Measurements from ENCODE around the gene PRSS12.

Gene PRSS12

DNA sequence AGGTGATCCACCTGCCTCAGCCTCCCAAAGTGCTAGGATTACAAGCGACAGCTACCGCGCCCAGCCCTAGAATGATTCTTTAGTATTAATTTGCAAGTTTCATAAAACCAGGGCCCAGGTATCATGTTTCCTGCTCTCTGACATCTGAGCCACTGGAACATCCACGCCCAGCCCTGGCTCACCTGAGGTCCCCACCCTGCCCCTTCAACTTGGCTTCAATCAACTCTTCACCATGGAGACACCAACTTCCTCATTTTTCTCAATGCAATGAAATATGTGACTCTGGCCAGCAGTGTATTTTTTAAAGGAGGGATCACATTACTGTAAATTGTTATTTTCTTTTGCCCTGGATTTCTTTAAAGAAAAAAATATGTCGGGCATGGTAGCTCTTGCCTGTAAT lies 3.9 kb downstream of the PRSS12 start:
- ATAC-seq: no peak
- no peak for TF ChIP-seq ARNTL (CRISPR knock-in tag; IDR thresholded peaks at IDR 0.05; ENCODE audit: borderline replicate concordance, low read depth)
- no peak for TF ChIP-seq ISL1 (CRISPR knock-in tag; IDR thresholded peaks at IDR 0.05)
- TF ChIP-seq, protein P1, sequence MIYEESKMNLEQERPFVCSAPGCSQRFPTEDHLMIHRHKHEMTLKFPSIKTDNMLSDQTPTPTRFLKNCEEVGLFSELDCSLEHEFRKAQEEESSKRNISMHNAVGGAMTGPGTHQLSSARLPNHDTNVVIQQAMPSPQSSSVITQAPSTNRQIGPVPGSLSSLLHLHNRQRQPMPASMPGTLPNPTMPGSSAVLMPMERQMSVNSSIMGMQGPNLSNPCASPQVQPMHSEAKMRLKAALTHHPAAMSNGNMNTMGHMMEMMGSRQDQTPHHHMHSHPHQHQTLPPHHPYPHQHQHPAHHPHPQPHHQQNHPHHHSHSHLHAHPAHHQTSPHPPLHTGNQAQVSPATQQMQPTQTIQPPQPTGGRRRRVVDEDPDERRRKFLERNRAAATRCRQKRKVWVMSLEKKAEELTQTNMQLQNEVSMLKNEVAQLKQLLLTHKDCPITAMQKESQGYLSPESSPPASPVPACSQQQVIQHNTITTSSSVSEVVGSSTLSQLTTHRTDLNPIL (CRISPR knock-in tag; IDR thresholded peaks at IDR 0.05; ENCODE audit: low read depth): no peak
- TF ChIP-seq ESRRG (CRISPR knock-in tag; IDR thresholded peaks at IDR 0.05): no peak
- no peak for TF ChIP-seq BACH2 (CRISPR knock-in tag; IDR thresholded peaks at IDR 0.05; ENCODE audit: borderline replicate concordance)

DNA sequence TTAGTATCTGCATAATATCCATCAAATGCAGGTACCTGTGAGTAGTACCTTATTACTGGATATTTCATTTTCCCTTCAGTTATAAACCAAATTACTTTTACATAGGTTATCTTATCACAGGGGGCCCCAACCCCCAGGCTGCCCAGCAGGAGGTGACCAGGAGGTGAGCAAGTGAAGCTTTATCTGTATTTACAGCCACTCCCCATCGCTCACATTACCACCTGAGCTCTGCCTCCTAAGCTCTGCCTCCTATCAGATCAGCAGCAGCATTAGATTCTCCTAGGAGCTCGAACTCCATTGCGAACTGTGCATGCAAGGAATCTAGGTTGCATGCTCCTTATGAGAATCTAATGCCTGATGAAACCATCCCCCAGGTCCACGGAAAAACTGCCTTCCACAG lies 6.3 kb downstream of the PRSS12 start:
- no peak for TF ChIP-seq ZNF70 (CRISPR knock-in tag; IDR thresholded peaks at IDR 0.05)
- TF ChIP-seq BACH2 (CRISPR knock-in tag; IDR thresholded peaks at IDR 0.05; ENCODE audit: borderline replicate concordance): no peak
- TF ChIP-seq CSDC2 (CRISPR knock-in tag; IDR thresholded peaks at IDR 0.05): no peak
- no peak for TF ChIP-seq ESRRG (CRISPR knock-in tag; IDR thresholded peaks at IDR 0.05)
- TF ChIP-seq ZNF565 (CRISPR knock-in tag; conservative IDR thresholded peaks at IDR 0.05; ENCODE audit: low read depth): no peak
- TF ChIP-seq GLIS3 (CRISPR knock-in tag; IDR thresholded peaks at IDR 0.05): no peak
- no peak for TF ChIP-seq TCF4 (CRISPR knock-in tag; IDR thresholded peaks at IDR 0.05; ENCODE audit: borderline replicate concordance)
- no peak for TF ChIP-seq RARB (CRISPR knock-in tag; IDR thresholded peaks at IDR 0.05)
- TF ChIP-seq ZNF8 (CRISPR knock-in tag; IDR thresholded peaks at IDR 0.05): no peak
- TF ChIP-seq, protein P2, sequence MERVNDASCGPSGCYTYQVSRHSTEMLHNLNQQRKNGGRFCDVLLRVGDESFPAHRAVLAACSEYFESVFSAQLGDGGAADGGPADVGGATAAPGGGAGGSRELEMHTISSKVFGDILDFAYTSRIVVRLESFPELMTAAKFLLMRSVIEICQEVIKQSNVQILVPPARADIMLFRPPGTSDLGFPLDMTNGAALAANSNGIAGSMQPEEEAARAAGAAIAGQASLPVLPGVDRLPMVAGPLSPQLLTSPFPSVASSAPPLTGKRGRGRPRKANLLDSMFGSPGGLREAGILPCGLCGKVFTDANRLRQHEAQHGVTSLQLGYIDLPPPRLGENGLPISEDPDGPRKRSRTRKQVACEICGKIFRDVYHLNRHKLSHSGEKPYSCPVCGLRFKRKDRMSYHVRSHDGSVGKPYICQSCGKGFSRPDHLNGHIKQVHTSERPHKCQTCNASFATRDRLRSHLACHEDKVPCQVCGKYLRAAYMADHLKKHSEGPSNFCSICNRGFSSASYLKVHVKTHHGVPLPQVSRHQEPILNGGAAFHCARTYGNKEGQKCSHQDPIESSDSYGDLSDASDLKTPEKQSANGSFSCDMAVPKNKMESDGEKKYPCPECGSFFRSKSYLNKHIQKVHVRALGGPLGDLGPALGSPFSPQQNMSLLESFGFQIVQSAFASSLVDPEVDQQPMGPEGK (CRISPR knock-in tag; IDR thresholded peaks at IDR 0.05; ENCODE audit: borderline replicate concordance): no peak
- TF ChIP-seq OSR1 (CRISPR knock-in tag; IDR thresholded peaks at IDR 0.05): no peak

DNA sequence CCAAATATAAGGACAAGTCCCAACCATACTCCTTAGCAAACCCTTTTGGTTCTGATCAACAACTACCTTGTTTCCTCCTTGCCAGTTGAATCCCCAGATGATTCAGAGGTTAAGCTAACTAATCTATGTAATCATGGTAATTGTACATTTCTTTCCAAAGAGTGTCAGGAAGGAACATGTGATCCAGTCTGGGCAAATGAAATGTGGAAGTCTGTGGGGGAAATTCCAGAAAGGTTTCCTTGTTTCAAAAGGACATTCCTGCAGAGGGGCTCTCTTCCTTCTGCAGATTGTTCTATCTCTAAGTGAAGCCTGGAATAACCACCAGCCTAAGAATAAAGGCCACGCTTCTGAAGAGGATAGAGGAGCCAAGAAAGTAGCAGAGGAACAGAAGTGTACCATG lies 7.0 kb downstream of the PRSS12 start:
- no peak for ATAC-seq
- TF ChIP-seq ZNF565 (CRISPR knock-in tag; conservative IDR thresholded peaks at IDR 0.05; ENCODE audit: low read depth): no peak
- TF ChIP-seq ARNTL (CRISPR knock-in tag; IDR thresholded peaks at IDR 0.05; ENCODE audit: borderline replicate concordance, low read depth): no peak
- TF ChIP-seq SNAI2 (CRISPR knock-in tag; IDR thresholded peaks at IDR 0.05): no peak; the same call in 1 of the 2 replicates
- no peak for TF ChIP-seq BACH2 (CRISPR knock-in tag; IDR thresholded peaks at IDR 0.05; ENCODE audit: borderline replicate concordance)
- no peak for TF ChIP-seq GLIS3 (CRISPR knock-in tag; IDR thresholded peaks at IDR 0.05)

More for the DNA sequence above, 6.3 kb downstream of the PRSS12 start:
- no peak for ATAC-seq

DNA sequence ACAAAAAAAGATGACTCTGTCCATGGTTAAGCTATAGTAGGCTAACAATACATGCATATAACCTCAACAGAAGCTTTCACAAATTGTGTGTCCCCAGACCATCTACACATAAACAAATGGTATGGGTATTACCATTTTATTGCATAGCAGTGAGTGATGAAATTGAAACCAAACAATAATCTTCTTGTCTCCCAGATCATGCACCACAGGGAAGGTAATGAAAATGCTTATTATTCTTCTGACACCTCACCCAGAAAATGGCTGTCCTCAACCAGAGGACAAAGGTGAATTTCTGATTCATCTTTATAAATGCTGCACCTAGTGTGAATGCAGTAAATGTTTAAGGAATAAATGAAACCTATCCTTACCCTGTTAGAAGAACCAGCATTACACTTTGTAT lies 8.0 kb downstream of the PRSS12 start:
- TF ChIP-seq ISL1 (CRISPR knock-in tag; IDR thresholded peaks at IDR 0.05): no peak
- TF ChIP-seq RARB (CRISPR knock-in tag; IDR thresholded peaks at IDR 0.05): no peak
- no peak for TF ChIP-seq ZNF8 (CRISPR knock-in tag; IDR thresholded peaks at IDR 0.05)
- no peak for ATAC-seq

DNA sequence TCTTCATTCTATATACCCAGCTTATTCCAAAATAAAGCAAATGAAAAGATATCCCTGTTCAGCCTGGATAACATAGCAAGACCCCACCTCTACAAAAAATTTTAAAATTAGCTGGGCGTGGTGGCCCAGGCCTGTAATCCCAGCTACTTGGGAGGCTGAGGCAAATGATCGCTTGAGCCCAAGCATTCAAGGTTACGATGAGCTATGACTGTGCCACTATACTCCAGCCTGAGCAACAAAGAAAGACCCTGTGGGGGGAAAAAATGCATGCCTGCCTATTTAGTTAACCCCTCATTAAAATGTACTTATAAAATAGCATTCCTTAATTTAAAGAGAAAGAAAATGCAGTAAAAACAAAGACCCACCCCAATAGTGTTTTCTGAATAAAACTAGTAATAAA lies 9.3 kb downstream of the PRSS12 start:
- no peak for ATAC-seq
- TF ChIP-seq OSR1 (CRISPR knock-in tag; IDR thresholded peaks at IDR 0.05) (no peak), ESRRG (CRISPR knock-in tag; IDR thresholded peaks at IDR 0.05) (no peak), ZFP30 (CRISPR knock-in tag; IDR thresholded peaks at IDR 0.05) (no peak), ZC3H10 (CRISPR knock-in tag; IDR thresholded peaks at IDR 0.05) (no peak), PPARA (CRISPR knock-in tag; IDR thresholded peaks at IDR 0.05; ENCODE audit: borderline replicate concordance) (no peak), RARB (CRISPR knock-in tag; IDR thresholded peaks at IDR 0.05) (no peak)
- TF ChIP-seq, protein P3, sequence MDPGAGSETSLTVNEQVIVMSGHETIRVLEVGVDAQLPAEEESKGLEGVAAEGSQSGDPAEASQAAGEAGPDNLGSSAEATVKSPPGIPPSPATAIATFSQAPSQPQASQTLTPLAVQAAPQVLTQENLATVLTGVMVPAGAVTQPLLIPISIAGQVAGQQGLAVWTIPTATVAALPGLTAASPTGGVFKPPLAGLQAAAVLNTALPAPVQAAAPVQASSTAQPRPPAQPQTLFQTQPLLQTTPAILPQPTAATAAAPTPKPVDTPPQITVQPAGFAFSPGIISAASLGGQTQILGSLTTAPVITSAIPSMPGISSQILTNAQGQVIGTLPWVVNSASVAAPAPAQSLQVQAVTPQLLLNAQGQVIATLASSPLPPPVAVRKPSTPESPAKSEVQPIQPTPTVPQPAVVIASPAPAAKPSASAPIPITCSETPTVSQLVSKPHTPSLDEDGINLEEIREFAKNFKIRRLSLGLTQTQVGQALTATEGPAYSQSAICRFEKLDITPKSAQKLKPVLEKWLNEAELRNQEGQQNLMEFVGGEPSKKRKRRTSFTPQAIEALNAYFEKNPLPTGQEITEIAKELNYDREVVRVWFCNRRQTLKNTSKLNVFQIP (CRISPR knock-in tag; IDR thresholded peaks at IDR 0.05; ENCODE audit: borderline replicate concordance, low read depth): no peak

DNA sequence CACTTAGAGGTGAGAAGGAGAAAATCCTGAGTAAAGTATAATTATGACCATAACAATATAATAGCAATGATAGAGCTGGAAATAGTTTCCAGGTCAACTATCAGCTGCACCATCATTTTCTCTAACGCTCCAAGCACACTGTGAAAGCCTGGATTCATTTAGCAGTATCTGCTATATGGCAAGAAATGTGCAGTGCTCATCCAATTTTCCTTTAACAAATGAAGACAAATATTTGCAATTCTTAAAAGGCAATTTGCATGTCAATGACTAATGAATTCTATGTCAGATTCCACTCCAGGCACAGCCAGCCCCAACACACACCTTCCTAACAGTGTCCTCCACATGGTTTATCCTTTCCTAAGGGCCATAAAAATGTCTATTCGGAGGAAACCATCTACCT lies 12.7 kb downstream of the PRSS12 start:
- ATAC-seq: peak; percentile 63
- TF ChIP-seq ZFP3 (CRISPR knock-in tag; IDR thresholded peaks at IDR 0.05): no peak
- no peak for TF ChIP-seq ISL1 (CRISPR knock-in tag; IDR thresholded peaks at IDR 0.05)
- no peak for TF ChIP-seq ZNF565 (CRISPR knock-in tag; conservative IDR thresholded peaks at IDR 0.05; ENCODE audit: low read depth)
- no peak for TF ChIP-seq SNAI2 (CRISPR knock-in tag; IDR thresholded peaks at IDR 0.05)
- TF ChIP-seq OSR1 (CRISPR knock-in tag; IDR thresholded peaks at IDR 0.05): no peak
- no peak for TF ChIP-seq GLIS3 (CRISPR knock-in tag; IDR thresholded peaks at IDR 0.05)
- peak; percentile 36 for TF ChIP-seq TCF4 (CRISPR knock-in tag; IDR thresholded peaks at IDR 0.05; ENCODE audit: borderline replicate concordance)
